Measurements from ENCODE around the gene TOP1. TPM values are rescaled to one million over a fixed set of nuclear protein-coding genes. Genes with fewer than 3 reads are reported as not detected.

TOP1 gene
- total and polyA plus RNA-seq, 2 of the 4 experiments (the other 2 are of a cell fraction) = 14.0 to 21.5 TPM

GRCh38 chr20:41095110-41095969 lies 66.7 kb downstream of the TOP1 start (continued):
- TF ChIP-seq BHLHE40 (IDR thresholded peaks at IDR 0.05; ENCODE audit: low read depth, low read length) (no peak), POLR2A (IDR thresholded peaks at IDR 0.05; ENCODE audit: low read depth, low read length) (no peak), RAD21 (IDR thresholded peaks at IDR 0.05; ENCODE audit: low read length) (peak; percentile 83), MAZ (IDR thresholded peaks at IDR 0.05; ENCODE audit: borderline replicate concordance, low read depth, low read length) (no peak), MXI1 (IDR thresholded peaks at IDR 0.05; ENCODE audit: borderline replicate concordance, low read depth, low read length) (no peak), SMC3 (IDR thresholded peaks at IDR 0.05; ENCODE audit: low read depth, low read length) (peak; percentile 93)
